ENCODE data around the gene SOX4. TPM values are rescaled to one million over a fixed set of nuclear protein-coding genes. Genes with fewer than 3 reads are reported as not detected.

The SOX4 gene
- total RNA-seq, 1 experiment from 2014 or later = 77.3 TPM

DNA sequence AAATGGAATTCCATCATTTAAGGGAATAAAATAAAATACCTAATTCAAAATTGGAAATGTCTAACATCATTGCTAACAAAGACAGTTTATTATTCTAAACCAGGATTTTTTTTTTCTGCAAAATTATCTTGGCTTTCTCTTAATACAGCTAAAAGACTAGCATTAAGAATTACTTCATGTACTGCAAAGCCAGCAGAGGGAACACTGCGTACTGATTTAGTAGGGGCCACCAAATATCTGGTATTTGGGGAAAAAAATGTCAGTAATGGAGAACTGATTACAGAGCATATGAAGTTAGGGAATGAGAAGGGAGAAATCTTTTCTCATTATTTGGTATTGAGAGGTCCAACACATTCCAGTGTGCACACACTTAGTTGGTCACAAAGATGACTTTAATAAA, 3.2 kb upstream of the SOX4 start:
- DNase-seq = no peak
- Mint-ChIP-seq H3K9me3 (ENCODE audit: unreplicated experiment) (no peaks in the 10 kb centered on the region), H3K36me3 (ENCODE audit: insufficient read depth, unreplicated experiment) (peaks cover 6% of the 10 kb centered on the region), H3K4me3 (ENCODE audit: unreplicated experiment) (no peak overlapping the region), H3K27ac (ENCODE audit: unreplicated experiment) (no peak overlapping the region), H3K4me1 (ENCODE audit: low read depth, unreplicated experiment) (no peaks in the 10 kb centered on the region), H3K27me3 (ENCODE audit: insufficient read depth, unreplicated experiment) (no peaks in the 10 kb centered on the region)
- TF ChIP-seq, protein P1, sequence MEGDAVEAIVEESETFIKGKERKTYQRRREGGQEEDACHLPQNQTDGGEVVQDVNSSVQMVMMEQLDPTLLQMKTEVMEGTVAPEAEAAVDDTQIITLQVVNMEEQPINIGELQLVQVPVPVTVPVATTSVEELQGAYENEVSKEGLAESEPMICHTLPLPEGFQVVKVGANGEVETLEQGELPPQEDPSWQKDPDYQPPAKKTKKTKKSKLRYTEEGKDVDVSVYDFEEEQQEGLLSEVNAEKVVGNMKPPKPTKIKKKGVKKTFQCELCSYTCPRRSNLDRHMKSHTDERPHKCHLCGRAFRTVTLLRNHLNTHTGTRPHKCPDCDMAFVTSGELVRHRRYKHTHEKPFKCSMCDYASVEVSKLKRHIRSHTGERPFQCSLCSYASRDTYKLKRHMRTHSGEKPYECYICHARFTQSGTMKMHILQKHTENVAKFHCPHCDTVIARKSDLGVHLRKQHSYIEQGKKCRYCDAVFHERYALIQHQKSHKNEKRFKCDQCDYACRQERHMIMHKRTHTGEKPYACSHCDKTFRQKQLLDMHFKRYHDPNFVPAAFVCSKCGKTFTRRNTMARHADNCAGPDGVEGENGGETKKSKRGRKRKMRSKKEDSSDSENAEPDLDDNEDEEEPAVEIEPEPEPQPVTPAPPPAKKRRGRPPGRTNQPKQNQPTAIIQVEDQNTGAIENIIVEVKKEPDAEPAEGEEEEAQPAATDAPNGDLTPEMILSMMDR (IDR thresholded peaks at IDR 0.05; ENCODE audit: insufficient read depth in 1 of 2, low read depth in 1 of 2, low read length in 1 of 2, severe bottlenecking in 1 of 2, unreplicated experiment in 1 of 2) = no peak
- no peaks in the 10 kb centered on the region for H3K27me3 ChIP-seq (replicated peaks; ENCODE audit: control insufficient read depth, insufficient read depth, low read length)
- no TSS peak for BruUV-seq (replicated peaks)
- no peaks in the 10 kb centered on the region for H3K36me3 ChIP-seq (ENCODE audit: control insufficient read depth, insufficient read depth, low read length)
- no peaks in the 10 kb centered on the region for H3K9me3 ChIP-seq
- H3K4me1 ChIP-seq = no peaks in the 10 kb centered on the region
- intact Hi-C loops (cut with micrococcal nuclease; ENCODE audit: unreplicated experiment) = loop anchor here (5.0 to 10.0 kb wide), 3 partner anchors 554 to 1237 kb away; no protein-coding TSS in a partner anchor
- POLR2A ChIA-PET = no interaction called here
- no peak overlapping the region for H3K4me3 ChIP-seq (ENCODE audit: low read depth, low read length)
- CTCF ChIA-PET = no interaction called here

DNA sequence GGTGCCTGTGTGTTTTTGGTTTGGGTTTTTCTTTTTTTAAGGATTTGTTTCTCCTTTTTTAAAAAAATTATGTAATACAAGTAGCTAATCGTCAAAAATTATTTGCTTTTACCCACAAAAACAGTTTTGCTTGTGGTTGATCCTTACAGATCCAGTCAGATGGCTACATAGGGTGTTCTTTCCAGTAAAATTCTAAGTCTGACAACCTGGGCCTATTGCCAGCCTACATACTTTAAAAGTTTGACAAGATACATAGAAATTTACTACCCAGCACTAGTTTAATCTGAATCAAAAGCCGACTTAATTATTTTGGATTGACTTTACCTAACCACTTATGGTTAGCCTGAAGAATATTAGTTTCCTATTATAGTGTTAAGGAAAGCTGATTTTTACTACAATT, 2.1 kb upstream of the SOX4 start:
- peaks cover under 1% of the 10 kb centered on the region for H3K4me1 Mint-ChIP-seq (ENCODE audit: low read depth, unreplicated experiment)
- intact Hi-C loops (cut with micrococcal nuclease; ENCODE audit: unreplicated experiment) = loop anchor here (5.0 to 10.0 kb wide), 3 partner anchors 553 to 1236 kb away; no protein-coding TSS in a partner anchor
- no peaks in the 10 kb centered on the region for H3K27me3 ChIP-seq (replicated peaks; ENCODE audit: control insufficient read depth, insufficient read depth, low read length)

DNA sequence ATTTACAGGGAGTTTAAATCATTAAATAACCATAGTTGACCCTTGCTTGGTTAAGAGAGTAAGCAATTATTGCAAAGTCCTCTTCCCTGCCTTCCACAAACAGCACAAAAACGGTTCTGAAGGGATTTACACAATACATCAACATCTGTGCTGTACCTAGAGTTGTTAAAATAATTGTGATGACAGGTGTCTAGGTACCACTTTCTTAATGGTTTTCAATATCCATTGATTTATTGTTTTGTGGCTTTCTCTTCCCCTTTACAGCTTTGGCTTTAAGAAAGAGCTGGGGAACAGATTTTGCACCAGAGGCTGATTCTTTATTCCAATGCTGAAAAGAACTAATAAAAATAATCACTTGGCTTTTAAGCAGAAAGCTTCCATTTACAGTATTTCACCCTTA, 598 bp upstream of the SOX4 start:
- peak overlapping the region; percentile 34 for H3K4me3 ChIP-seq (ENCODE audit: low read depth, low read length)
- H3K9me3 Mint-ChIP-seq (ENCODE audit: unreplicated experiment) = no peaks in the 10 kb centered on the region
- no peak overlapping the region for H3K27ac Mint-ChIP-seq (ENCODE audit: unreplicated experiment)
- peaks cover 6% of the 10 kb centered on the region for H3K4me1 Mint-ChIP-seq (ENCODE audit: low read depth, unreplicated experiment)
- TSS peak; percentile 85 for BruUV-seq (replicated peaks)
- peaks cover 26% of the 10 kb centered on the region for H3K36me3 Mint-ChIP-seq (ENCODE audit: insufficient read depth, unreplicated experiment)
- POLR2A ChIA-PET = interaction anchor here (0.5 to 1.3 kb wide), 18 partner anchors 9 to 1064 kb away, joined by 3 to 5 read pairs (median 3); no protein-coding TSS in a partner anchor
- H3K9me3 ChIP-seq = no peaks in the 10 kb centered on the region
- H3K27me3 Mint-ChIP-seq (ENCODE audit: insufficient read depth, unreplicated experiment) = no peaks in the 10 kb centered on the region
- CTCF ChIA-PET = interaction anchor here (1.0 kb wide), 1 partner anchor 1029 kb away, joined by 5 read pairs; no protein-coding TSS in a partner anchor
- no peak for DNase-seq
- no peaks in the 10 kb centered on the region for H3K27me3 ChIP-seq (replicated peaks; ENCODE audit: control insufficient read depth, insufficient read depth, low read length)
- peaks cover 4% of the 10 kb centered on the region; the same call in 1 of the 2 replicates for H3K4me1 ChIP-seq
- TF ChIP-seq, protein P1 (IDR thresholded peaks at IDR 0.05; ENCODE audit: insufficient read depth in 1 of 2, low read depth in 1 of 2, low read length in 1 of 2, severe bottlenecking in 1 of 2, unreplicated experiment in 1 of 2) = no peak
- no peak overlapping the region for H3K4me3 Mint-ChIP-seq (ENCODE audit: unreplicated experiment)
- intact Hi-C loops (cut with micrococcal nuclease; ENCODE audit: unreplicated experiment) = loop anchor here (1.0 to 10.0 kb wide), 6 partner anchors 356 to 1234 kb away; no protein-coding TSS in a partner anchor
- 0 out of 2 replicates have a peak, but pooled peaks cover 2% of the 10 kb centered on the region for H3K36me3 ChIP-seq (ENCODE audit: control insufficient read depth, insufficient read depth, low read length)

More for the DNA sequence above, 2.1 kb upstream of the SOX4 start:
- no peak for DNase-seq
- H3K4me1 ChIP-seq = no peaks in the 10 kb centered on the region
- no peak overlapping the region for H3K4me3 Mint-ChIP-seq (ENCODE audit: unreplicated experiment)
- H3K9me3 Mint-ChIP-seq (ENCODE audit: unreplicated experiment) = no peaks in the 10 kb centered on the region
- H3K4me3 ChIP-seq (ENCODE audit: low read depth, low read length) = no peak overlapping the region
- TF ChIP-seq, protein P1 (IDR thresholded peaks at IDR 0.05; ENCODE audit: insufficient read depth in 1 of 2, low read depth in 1 of 2, low read length in 1 of 2, severe bottlenecking in 1 of 2, unreplicated experiment in 1 of 2) = no peak
- H3K36me3 Mint-ChIP-seq (ENCODE audit: insufficient read depth, unreplicated experiment) = peaks cover 17% of the 10 kb centered on the region
- ChIA-PET POLR2A (no interaction called here), CTCF (no interaction called here)
- no peak overlapping the region for H3K27ac Mint-ChIP-seq (ENCODE audit: unreplicated experiment)
- 0 out of 2 replicates have a peak, but pooled peaks cover 2% of the 10 kb centered on the region for H3K36me3 ChIP-seq (ENCODE audit: control insufficient read depth, insufficient read depth, low read length)
- H3K27me3 Mint-ChIP-seq (ENCODE audit: insufficient read depth, unreplicated experiment) = no peaks in the 10 kb centered on the region
- no peaks in the 10 kb centered on the region for H3K9me3 ChIP-seq
- BruUV-seq (replicated peaks) = no TSS peak

Measured in Caco-2 (cell line).